ENCODE measurements around the gene NRF1.
"Not testable (repeated sequence)": the region's sequence is repeated elsewhere in the genome, so short reads cannot be mapped to it uniquely, and the experiment has no call there.

Gene NRF1

DNA sequence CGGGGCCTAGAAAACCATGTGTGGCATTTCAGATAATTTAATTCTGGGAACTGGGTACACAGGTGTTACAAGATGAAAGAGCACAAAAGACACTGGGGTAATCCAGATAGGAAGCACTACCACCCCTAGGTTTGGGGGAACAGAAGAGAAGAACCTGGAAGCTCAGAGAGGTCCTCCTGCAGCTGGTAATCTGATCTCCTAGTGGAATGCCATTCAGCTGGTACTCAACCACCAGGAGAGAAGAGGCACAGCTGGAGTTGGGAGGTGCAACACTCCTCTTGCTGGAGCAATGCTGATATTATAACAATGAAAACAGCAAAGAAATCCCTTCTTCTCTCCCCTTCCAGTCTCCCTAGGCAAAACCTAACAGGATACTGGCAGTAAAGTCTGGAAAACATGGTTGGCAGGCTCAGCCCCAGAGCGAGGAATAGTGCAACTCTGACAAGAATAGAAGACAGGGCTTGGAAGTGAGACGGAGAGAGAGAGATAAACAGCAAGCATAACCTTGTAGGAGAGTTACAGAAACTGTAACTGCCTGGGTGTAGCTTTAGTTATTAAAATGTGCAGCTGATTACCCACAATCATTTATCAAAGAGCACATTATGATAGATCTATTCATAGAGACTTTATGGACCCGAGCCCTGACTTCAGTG lies 35.0 kb downstream of the NRF1 start:
- Histone ChIP-seq H3K4me1 (ENCODE audit: control insufficient read depth, insufficient read depth, low read length) (peaks cover 2% of the 10 kb centered on the region; the same call in 1 of the 2 replicates), H3K27me3 (ENCODE audit: control insufficient read depth, insufficient read depth, low read length) (no peaks in the 10 kb centered on the region), H3K9me3 (ENCODE audit: control insufficient read depth, insufficient read depth, low read length) (no peaks in the 10 kb centered on the region), H3K27ac (ENCODE audit: low read length) (no peak overlapping the region), H3K36me3 (ENCODE audit: control insufficient read depth, insufficient read depth, low read length) (no peaks in the 10 kb centered on the region), H3K4me3 (ENCODE audit: low read length) (no peak overlapping the region)
- DNase-seq (ENCODE audit: low read depth, low spot score), result no peak
- WGBS (ENCODE audit: insufficient coverage, insufficient read length), result no CpG with 5 or more reads among the region's 4 CpGs

DNA sequence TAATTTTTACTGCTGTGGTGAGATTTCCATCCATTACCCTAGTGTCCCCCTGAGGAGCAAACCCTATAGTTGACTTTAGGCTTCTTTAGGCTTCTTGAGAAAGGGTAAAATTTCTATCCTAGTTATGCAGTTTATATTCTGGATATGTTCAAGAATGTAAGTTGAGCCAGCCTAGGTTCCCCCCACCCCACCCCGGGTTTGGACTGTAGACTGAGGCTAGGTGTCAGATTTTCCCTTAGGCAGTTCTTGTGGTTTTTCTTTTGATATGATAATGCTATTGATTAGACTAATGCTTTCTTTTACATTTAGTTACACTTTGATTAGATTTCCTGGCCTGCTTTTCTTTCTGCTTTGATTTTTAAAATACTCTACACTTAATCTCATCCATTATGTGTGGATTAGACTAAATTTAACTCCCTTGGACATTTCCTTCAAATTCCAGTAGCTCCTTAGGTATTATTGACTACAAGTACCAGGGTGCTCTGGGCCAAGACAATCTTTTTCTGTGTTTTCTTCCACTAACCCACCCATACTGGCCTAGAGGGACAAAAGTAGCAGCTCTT lies 37.7 kb downstream of the NRF1 start:
- H3K27ac ChIP-seq (ENCODE audit: low read length), result no peak overlapping the region
- DNase-seq (ENCODE audit: low read depth, low spot score), result no peak
- no CpG with 5 or more reads among the region's 1 CpG for WGBS (ENCODE audit: insufficient coverage, insufficient read length)

DNA sequence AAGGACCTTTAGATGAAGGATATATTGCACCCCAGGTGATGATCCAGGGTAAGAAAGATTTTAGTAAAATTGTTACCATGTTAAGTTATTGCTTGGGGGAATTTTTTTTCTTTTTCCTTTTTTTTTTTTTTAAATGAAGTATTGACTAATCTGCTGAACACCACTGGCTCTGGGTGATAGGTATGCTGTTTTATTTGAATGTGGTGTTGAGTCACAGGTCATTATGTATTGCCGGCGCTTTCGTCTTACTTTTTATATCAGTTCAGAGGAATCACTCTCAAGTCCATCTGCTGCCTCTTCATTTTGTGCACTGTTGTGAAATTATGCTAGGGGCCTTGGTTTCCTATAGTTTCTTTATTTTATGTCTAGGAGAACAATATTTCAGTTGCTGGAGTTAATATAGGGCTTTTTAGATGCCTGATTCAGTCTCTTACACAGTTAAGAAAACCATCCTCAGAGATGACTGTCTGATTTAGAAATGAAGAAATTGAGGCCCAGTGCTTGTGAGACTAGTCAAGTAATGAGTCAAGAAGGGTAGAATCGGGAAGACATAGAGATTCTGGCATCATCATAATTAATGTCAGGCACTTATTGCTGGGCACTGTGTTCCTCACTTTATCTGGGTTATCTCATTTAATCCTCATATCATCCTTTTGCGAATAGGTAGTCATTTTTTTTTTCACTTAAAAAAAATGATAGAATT lies 38.7 kb downstream of the NRF1 start:
- Histone ChIP-seq H3K36me3 (ENCODE audit: control insufficient read depth, insufficient read depth, low read length) (no peaks in the 10 kb centered on the region), H3K9me3 (ENCODE audit: control insufficient read depth, insufficient read depth, low read length) (no peaks in the 10 kb centered on the region), H3K27ac (ENCODE audit: low read length) (no peak overlapping the region), H3K4me1 (ENCODE audit: control insufficient read depth, insufficient read depth, low read length) (peaks cover 2% of the 10 kb centered on the region; the same call in 1 of the 2 replicates), H3K4me3 (ENCODE audit: low read length) (no peak overlapping the region), H3K27me3 (ENCODE audit: control insufficient read depth, insufficient read depth, low read length) (no peaks in the 10 kb centered on the region)
- no peak for DNase-seq (ENCODE audit: low read depth, low spot score)
- no CpG with 5 or more reads among the region's 5 CpGs for WGBS (ENCODE audit: insufficient coverage, insufficient read length)

More for the DNA sequence above, 37.7 kb downstream of the NRF1 start:
- H3K36me3 ChIP-seq (ENCODE audit: control insufficient read depth, insufficient read depth, low read length), result no peaks in the 10 kb centered on the region
- no peaks in the 10 kb centered on the region for H3K27me3 ChIP-seq (ENCODE audit: control insufficient read depth, insufficient read depth, low read length)
- no peak overlapping the region for H3K4me3 ChIP-seq (ENCODE audit: low read length)
- H3K4me1 ChIP-seq (ENCODE audit: control insufficient read depth, insufficient read depth, low read length), result peaks cover 2% of the 10 kb centered on the region; the same call in 1 of the 2 replicates
- no peaks in the 10 kb centered on the region for H3K9me3 ChIP-seq (ENCODE audit: control insufficient read depth, insufficient read depth, low read length)

DNA sequence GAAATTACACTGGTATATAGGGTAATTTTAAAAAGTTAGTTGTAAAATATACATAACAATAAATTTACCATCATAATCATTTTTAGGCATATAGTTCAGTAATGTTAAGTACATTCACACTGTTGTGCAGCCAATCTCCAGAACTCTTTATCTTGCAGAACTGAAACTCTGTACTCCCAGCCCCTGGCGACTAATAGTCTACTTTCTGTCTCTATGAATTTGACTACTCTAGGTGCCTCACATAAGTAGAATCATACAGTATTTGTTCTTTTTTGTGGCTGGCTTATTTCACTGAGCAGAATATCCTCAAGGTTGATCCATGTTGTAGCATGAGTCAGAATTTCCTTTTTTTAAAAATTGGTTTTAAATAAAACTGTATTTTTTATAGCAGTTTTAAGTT lies 41.4 kb downstream of the NRF1 start:
- Histone ChIP-seq H3K27ac (ENCODE audit: low read length) (no peak overlapping the region), H3K4me1 (ENCODE audit: control insufficient read depth, insufficient read depth, low read length) (no peaks in the 10 kb centered on the region), H3K4me3 (ENCODE audit: low read length) (no peak overlapping the region), H3K9me3 (ENCODE audit: control insufficient read depth, insufficient read depth, low read length) (no peaks in the 10 kb centered on the region), H3K27me3 (ENCODE audit: control insufficient read depth, insufficient read depth, low read length) (no peaks in the 10 kb centered on the region), H3K36me3 (ENCODE audit: control insufficient read depth, insufficient read depth, low read length) (peaks cover 3% of the 10 kb centered on the region; the same call in 1 of the 2 replicates)
- DNase-seq (ENCODE audit: low read depth, low spot score), result no peak
- WGBS (ENCODE audit: insufficient coverage, insufficient read length), result no CpG with 5 or more reads among the region's 1 CpG

DNA sequence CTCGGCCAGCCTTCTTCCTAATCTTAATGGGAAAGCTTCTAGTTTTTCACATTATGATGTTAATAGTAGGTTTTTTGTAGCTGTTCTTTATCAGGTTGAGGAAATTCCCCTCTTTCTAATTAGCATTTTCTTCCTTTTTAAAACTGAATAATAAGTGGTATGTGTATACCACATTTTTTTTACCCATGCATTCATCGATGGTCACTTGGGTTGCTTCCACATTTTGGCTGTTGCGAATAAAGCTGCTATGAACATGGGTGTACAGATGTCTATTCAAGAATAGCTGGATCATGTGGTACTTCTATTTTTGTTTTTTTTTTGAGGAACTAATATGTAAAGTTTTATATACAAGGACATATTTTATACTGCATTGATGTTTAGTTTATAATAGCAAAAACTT lies 44.3 kb downstream of the NRF1 start:
- Histone ChIP-seq H3K9me3 (ENCODE audit: control insufficient read depth, insufficient read depth, low read length) (no peaks in the 10 kb centered on the region; the same call in none of the 2 replicates), H3K27ac (ENCODE audit: low read length) (no peak overlapping the region), H3K27me3 (ENCODE audit: control insufficient read depth, insufficient read depth, low read length) (no peaks in the 10 kb centered on the region), H3K4me1 (ENCODE audit: control insufficient read depth, insufficient read depth, low read length) (no peaks in the 10 kb centered on the region), H3K36me3 (ENCODE audit: control insufficient read depth, insufficient read depth, low read length) (peaks cover 6% of the 10 kb centered on the region; the same call in 1 of the 2 replicates), H3K4me3 (ENCODE audit: low read length) (no peak overlapping the region)
- no CpG with 5 or more reads among the region's 3 CpGs for WGBS (ENCODE audit: insufficient coverage, insufficient read length)
- DNase-seq (ENCODE audit: low read depth, low spot score), result no peak

DNA sequence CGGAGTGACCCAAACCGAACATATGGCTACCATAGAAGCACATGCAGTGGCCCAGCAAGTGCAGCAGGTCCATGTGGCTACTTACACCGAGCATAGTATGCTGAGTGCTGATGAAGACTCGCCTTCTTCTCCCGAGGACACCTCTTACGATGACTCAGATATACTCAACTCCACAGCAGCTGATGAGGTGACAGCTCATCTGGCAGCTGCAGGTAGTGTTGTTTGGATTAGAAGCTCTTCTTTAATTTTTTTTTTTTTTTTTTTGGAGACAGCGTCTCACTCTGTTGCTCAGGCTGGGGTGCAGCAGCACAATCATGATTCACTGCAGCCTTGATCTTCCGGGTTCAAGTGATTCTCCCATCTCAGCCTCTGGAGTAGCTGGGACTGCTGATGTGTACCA lies 45.8 kb downstream of the NRF1 start:
- no peak overlapping the region for H3K27ac ChIP-seq (ENCODE audit: low read length)
- WGBS (ENCODE audit: insufficient coverage, insufficient read length), result no CpG with 5 or more reads among the region's 8 CpGs
- peaks cover 9% of the 10 kb centered on the region; the same call in 1 of the 2 replicates for H3K36me3 ChIP-seq (ENCODE audit: control insufficient read depth, insufficient read depth, low read length)

DNA sequence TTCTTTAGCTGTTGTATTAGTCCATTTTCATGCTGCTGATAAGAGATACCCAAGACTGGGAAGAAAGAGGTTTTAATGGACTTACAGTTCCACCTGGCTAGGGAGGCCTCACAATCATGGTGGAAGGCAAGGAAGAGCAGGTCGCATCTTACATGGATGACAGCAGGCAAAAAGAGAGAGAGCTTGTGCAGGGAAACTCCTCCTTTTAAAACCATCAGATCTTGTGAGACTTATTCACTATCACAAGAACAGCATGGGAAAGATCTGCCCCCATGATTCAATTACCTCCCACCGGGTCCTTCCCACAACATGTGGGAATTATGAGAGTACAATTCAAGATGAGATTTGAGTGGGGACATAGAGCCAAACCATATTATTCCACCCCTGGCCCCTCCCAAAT lies 48.4 kb downstream of the NRF1 start:
- not testable (repeated sequence) for H3K27ac ChIP-seq (ENCODE audit: low read length); H3K36me3 ChIP-seq (ENCODE audit: control insufficient read depth, insufficient read depth, low read length); H3K4me3 ChIP-seq (ENCODE audit: low read length); H3K9me3 ChIP-seq (ENCODE audit: control insufficient read depth, insufficient read depth, low read length); DNase-seq (ENCODE audit: low read depth, low spot score); H3K4me1 ChIP-seq (ENCODE audit: control insufficient read depth, insufficient read depth, low read length); H3K27me3 ChIP-seq (ENCODE audit: control insufficient read depth, insufficient read depth, low read length)
- no CpG with 5 or more reads among the region's 2 CpGs for WGBS (ENCODE audit: insufficient coverage, insufficient read length)

More for the DNA sequence above, 45.8 kb downstream of the NRF1 start:
- Histone ChIP-seq H3K27me3 (ENCODE audit: control insufficient read depth, insufficient read depth, low read length) (no peaks in the 10 kb centered on the region), H3K4me1 (ENCODE audit: control insufficient read depth, insufficient read depth, low read length) (no peaks in the 10 kb centered on the region), H3K9me3 (ENCODE audit: control insufficient read depth, insufficient read depth, low read length) (peaks cover 5% of the 10 kb centered on the region), H3K4me3 (ENCODE audit: low read length) (no peak overlapping the region)
- no peak for DNase-seq (ENCODE audit: low read depth, low spot score)

DNA sequence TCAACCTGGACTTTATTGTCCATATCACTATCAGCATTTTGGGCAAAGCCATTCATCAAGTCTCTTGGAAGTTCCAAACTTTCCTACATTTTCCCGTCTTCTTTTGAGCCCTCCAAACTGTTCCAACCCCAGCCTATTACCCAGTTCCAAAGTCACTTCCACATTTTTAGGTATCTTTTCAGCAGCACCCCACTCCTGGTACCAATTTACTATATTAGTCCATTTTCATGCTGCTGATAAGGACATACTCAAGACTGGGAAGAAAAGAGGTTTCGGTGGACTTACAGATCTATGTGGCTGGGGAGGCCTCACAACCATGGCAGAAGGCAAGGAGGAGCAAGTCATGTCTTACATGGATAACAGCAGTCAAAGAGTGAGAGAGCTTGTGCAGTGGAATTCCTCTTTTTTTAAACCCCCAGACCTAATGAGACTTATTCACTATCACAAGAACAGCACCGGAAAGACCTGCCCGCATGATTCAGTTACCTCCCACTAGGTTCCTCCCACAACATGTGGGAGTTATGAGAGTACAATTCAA lies 50.2 kb downstream of the NRF1 start:
- Histone ChIP-seq H3K36me3 (ENCODE audit: control insufficient read depth, insufficient read depth, low read length) (peaks cover 9% of the 10 kb centered on the region; the same call in 1 of the 2 replicates), H3K27ac (ENCODE audit: low read length) (no peak overlapping the region), H3K4me1 (ENCODE audit: control insufficient read depth, insufficient read depth, low read length) (no peaks in the 10 kb centered on the region), H3K27me3 (ENCODE audit: control insufficient read depth, insufficient read depth, low read length) (no peaks in the 10 kb centered on the region), H3K9me3 (ENCODE audit: control insufficient read depth, insufficient read depth, low read length) (peaks cover 5% of the 10 kb centered on the region), H3K4me3 (ENCODE audit: low read length) (no peak overlapping the region)
- WGBS (ENCODE audit: insufficient coverage, insufficient read length), result no CpG with 5 or more reads among the region's 4 CpGs
- DNase-seq (ENCODE audit: low read depth, low spot score), result no peak

DNA sequence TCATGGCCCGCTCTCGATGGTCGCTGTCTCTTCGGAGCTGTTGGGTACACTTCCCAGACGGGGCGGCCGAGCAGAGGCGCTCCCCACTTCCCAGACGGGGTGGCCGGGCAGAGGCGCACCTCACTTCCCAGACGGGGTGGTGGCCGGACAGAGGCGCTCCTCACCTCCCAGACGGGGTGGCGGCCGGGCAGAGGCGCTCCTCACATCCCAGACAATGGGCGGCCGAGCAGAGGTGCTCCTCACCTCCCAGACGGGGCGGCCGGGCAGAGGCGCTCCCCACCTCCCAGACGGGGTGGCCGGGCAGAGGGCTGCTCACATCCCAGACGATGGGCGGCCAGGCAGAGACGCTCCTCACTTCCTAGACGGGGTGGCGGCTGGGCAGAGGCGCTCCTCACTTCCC lies 51.7 kb downstream of the NRF1 start:
- H3K4me3 ChIP-seq (ENCODE audit: low read length); H3K9me3 ChIP-seq (ENCODE audit: control insufficient read depth, insufficient read depth, low read length); H3K27ac ChIP-seq (ENCODE audit: low read length); H3K27me3 ChIP-seq (ENCODE audit: control insufficient read depth, insufficient read depth, low read length); DNase-seq (ENCODE audit: low read depth, low spot score); H3K4me1 ChIP-seq (ENCODE audit: control insufficient read depth, insufficient read depth, low read length); H3K36me3 ChIP-seq (ENCODE audit: control insufficient read depth, insufficient read depth, low read length): not testable (repeated sequence)
- WGBS (ENCODE audit: insufficient coverage, insufficient read length), result no CpG with 5 or more reads among the region's 32 CpGs
